Nephron progenitor cell (in vitro differentiated cells): ENCODE measurements around the gene PLEKHJ1.

Experiments
- DNase-seq: peaks from one replicate; pipeline ENCODE4 v3.0.0; 2021
- H3K27ac Mint-ChIP-seq: 2 replicates; pipeline ENCODE4 v1.8.0; 2021; ENCODE audit warnings: mild to moderate bottlenecking, moderate library complexity, mixed read lengths
- H3K27me3 Mint-ChIP-seq: 2 replicates; pipeline ENCODE4 v1.8.0; 2021; ENCODE audit warnings: mild to moderate bottlenecking, low read depth, mixed read lengths; ENCODE audit not compliant: poor library complexity
- H3K36me3 Mint-ChIP-seq: 2 replicates; pipeline ENCODE4 v1.8.0; 2021; ENCODE audit warnings: low read depth, mixed read lengths
- H3K4me1 Mint-ChIP-seq: 2 replicates; pipeline ENCODE4 v1.8.0; 2021; ENCODE audit warnings: mixed read lengths
- H3K4me3 Mint-ChIP-seq: 2 replicates; pipeline ENCODE4 v1.8.0; 2021; ENCODE audit warnings: mild to moderate bottlenecking, moderate library complexity, mixed read lengths
- H3K9me3 Mint-ChIP-seq: 2 replicates; pipeline ENCODE4 v1.8.0; 2021; ENCODE audit warnings: mild to moderate bottlenecking, moderate library complexity, mixed read lengths
- CTCF ChIP-seq: fragments of 200-600 bp; sonication (generic); IDR thresholded peaks from 2 replicates; pipeline ENCODE4 v1.5.0; 2021; ENCODE audit warnings: antibody characterized with exemption

The PLEKHJ1 gene

GRCh38 chr19:2274931-2275535, 38.9 kb upstream of the PLEKHJ1 start:
- Mint-ChIP-seq H3K9me3 (no peaks in the 10 kb centered on the region), H3K4me3 (no peak overlapping the region)

GRCh38 chr19:2274185-2274711, 38.1 kb upstream of the PLEKHJ1 start:
- H3K9me3 Mint-ChIP-seq, result no peaks in the 10 kb centered on the region
- peaks cover 12% of the 10 kb centered on the region for H3K27me3 Mint-ChIP-seq
- no peak for DNase-seq
- H3K36me3 Mint-ChIP-seq, result peaks cover 27% of the 10 kb centered on the region
- H3K4me1 Mint-ChIP-seq, result peaks cover 36% of the 10 kb centered on the region
- no peak for TF ChIP-seq CTCF
- H3K4me3 Mint-ChIP-seq, result peak overlapping the region; percentile 77
- H3K27ac Mint-ChIP-seq, result peak overlapping the region; percentile 68

More at GRCh38 chr19:2274931-2275535, 38.9 kb upstream of the PLEKHJ1 start:
- H3K27me3 Mint-ChIP-seq, result peaks cover 13% of the 10 kb centered on the region
- peaks cover 27% of the 10 kb centered on the region for H3K36me3 Mint-ChIP-seq
- H3K27ac Mint-ChIP-seq, result no peak overlapping the region
- peak; percentile 64 for DNase-seq
- peak; percentile 48 for TF ChIP-seq CTCF
- peaks cover 36% of the 10 kb centered on the region for H3K4me1 Mint-ChIP-seq

- Mint-ChIP-seq H3K4me1 (peaks cover 38% of the 10 kb centered on the region), H3K27me3 (peaks cover 9% of the 10 kb centered on the region)
Observed at GRCh38 chr19:2273356-2274184, 37.4 kb upstream of the PLEKHJ1 start.

GRCh38 chr19:2271234-2272103, 35.3 kb upstream of the PLEKHJ1 start:
- H3K4me1 Mint-ChIP-seq, result peaks cover 51% of the 10 kb centered on the region

More at GRCh38 chr19:2273356-2274184, 37.4 kb upstream of the PLEKHJ1 start:
- Mint-ChIP-seq H3K4me3 (peak overlapping the region; percentile 77), H3K36me3 (peaks cover 27% of the 10 kb centered on the region), H3K27ac (peak overlapping the region; percentile 95), H3K9me3 (no peaks in the 10 kb centered on the region)
- TF ChIP-seq CTCF, result peak; percentile 96
- peak; percentile 93 for DNase-seq

More at GRCh38 chr19:2271234-2272103, 35.3 kb upstream of the PLEKHJ1 start:
- H3K27ac Mint-ChIP-seq, result no peak overlapping the region
- H3K9me3 Mint-ChIP-seq, result no peaks in the 10 kb centered on the region
- no peak for DNase-seq
- no peak for TF ChIP-seq CTCF
- H3K4me3 Mint-ChIP-seq, result peak overlapping the region; percentile 83
- H3K36me3 Mint-ChIP-seq, result peaks cover 17% of the 10 kb centered on the region
- peaks cover 16% of the 10 kb centered on the region for H3K27me3 Mint-ChIP-seq
